GM12878 (cell line): ENCODE results near the gene TBC1D5. TPM values are rescaled to one million over a fixed set of nuclear protein-coding genes. Genes with fewer than 3 reads are reported as not detected.

Source experiments
- ATAC-seq: fragments of 200-7000 bp; cut with Tn5 transposase; 3 replicates; pipeline ENCODE4 v1.9.1; 2020; ENCODE audit warnings: mild to moderate bottlenecking, moderate library complexity
- BruUV-seq: library from RNA; stranded (reverse); fragments of 400-500 nt; replicated peaks from 2 replicates; lab custom pipeline; 2021; lab: Mats Ljungman, UMichigan
- CTCF ChIA-PET: fragments of 300-600 bp; sonication (Branson Sonifier 250); formaldehyde crosslinking; extraction: SDS; loops from one replicate; lab custom pipeline; 2021; ENCODE audit warnings: inconsistent platforms; lab: Yijun Ruan, JAX
- POLR2A ChIA-PET: fragments of 350-600 bp; formaldehyde crosslinking; extraction: SDS; loops from one replicate; lab custom pipeline; 2021; ENCODE audit warnings: inconsistent platforms; lab: Charles Lee
- RAD21 ChIA-PET: fragments of 300-600 bp; sonication (Branson Sonifier 250); formaldehyde crosslinking; loops from one replicate; lab custom pipeline; 2023; ENCODE audit warnings: antibody characterized with exemption; ENCODE audit not compliant: unreplicated experiment; lab: Charles Lee
- SMC1A ChIA-PET: fragments of 300-600 bp; sonication (Branson Sonifier 250); formaldehyde crosslinking; loops from one replicate; lab custom pipeline; 2023; ENCODE audit not compliant: unreplicated experiment, uncharacterized antibody; lab: Charles Lee
- DNase-seq: peaks from one replicate; pipeline ENCODE4 v3.0.0-alpha.2; 2011; ENCODE audit warnings: low read depth, low spot score
- FAIRE-seq: peaks from 3 replicates; lab custom pipeline; 2011; peaks lifted over from hg19 to GRCh38; lab: Jason Lieb, UNC
- H2AFZ ChIP-seq: 2 replicates; pipeline ENCODE4 v1.6.0; 2011; ENCODE audit warnings: low read depth, low read length, control low read depth; ENCODE audit not compliant: control insufficient read depth
- H3K27ac ChIP-seq: 2 replicates; pipeline ENCODE4 v1.5.1; 2011; ENCODE audit warnings: control low read depth; ENCODE audit not compliant: control insufficient read depth, insufficient read depth
- H3K27me3 ChIP-seq, 2 experiments: replicated peaks in 1 of 2; 2 replicates each; pipeline versions ENCODE4 v1.6.0 to v1.6.1; 2011; ENCODE audit warnings: low read length in 1 of 2; ENCODE audit not compliant: control insufficient read depth in 2 of 2, insufficient read depth in 2 of 2
- H3K36me3 ChIP-seq, 2 experiments: 2 replicates each; pipeline ENCODE4 v1.5.1; 2011; ENCODE audit warnings: low read length in 1 of 2; ENCODE audit not compliant: control insufficient read depth in 2 of 2, insufficient read depth in 2 of 2
- H3K4me1 ChIP-seq: 2 replicates; pipeline ENCODE4 v1.6.1; 2011; ENCODE audit warnings: mild to moderate bottlenecking, low read length, moderate library complexity, mixed read lengths; ENCODE audit not compliant: control insufficient read depth, insufficient read depth
- H3K4me2 ChIP-seq: 2 replicates; pipeline ENCODE4 v1.6.0; 2011; ENCODE audit warnings: control low read depth; ENCODE audit not compliant: control insufficient read depth, insufficient read depth
- H3K4me3 ChIP-seq: fragments of 200-600 bp; sonication (generic); 2 replicates; pipeline ENCODE4 v1.5.1; 2016
- H3K79me2 ChIP-seq: 2 replicates; pipeline ENCODE4 v1.6.0; 2011; ENCODE audit warnings: low read length; ENCODE audit not compliant: control insufficient read depth, insufficient read depth
- H3K9ac ChIP-seq: 2 replicates; pipeline ENCODE4 v1.8.0; 2011; ENCODE audit warnings: low read length, control low read depth, mixed read lengths; ENCODE audit not compliant: control insufficient read depth, insufficient read depth
- H3K9me3 ChIP-seq: replicated peaks from 3 replicates; pipeline ENCODE4 v1.5.1; 2011; ENCODE audit warnings: mild to moderate bottlenecking, low read length; ENCODE audit not compliant: control insufficient read depth, insufficient read depth
- H4K20me1 ChIP-seq: 2 replicates; pipeline ENCODE4 v1.6.0; 2011; ENCODE audit not compliant: control insufficient read depth, insufficient read depth
- BACH1 ChIP-seq: fragments of 450-650 bp; IDR thresholded peaks from 2 replicates; pipeline ENCODE4 v1.6.1; 2017; ENCODE audit warnings: mild to moderate bottlenecking, borderline replicate concordance
- BCL3 ChIP-seq: IDR thresholded peaks from 2 replicates; pipeline ENCODE4 v1.6.1; 2011; ENCODE audit warnings: borderline replicate concordance, low read depth, mild to moderate bottlenecking, moderate library complexity, low read length; ENCODE audit not compliant: insufficient read depth, poor library complexity, severe bottlenecking
- BHLHE40 ChIP-seq, 2 experiments: fragments of 450-650 bp in 1 of 2; IDR thresholded peaks; 2 replicates each; pipeline ENCODE4 v1.6.1; 2011 to 2017; ENCODE audit warnings: low read depth in 2 of 2, borderline replicate concordance in 1 of 2, improper control_type of control experiment in 1 of 2, low read length in 1 of 2, mild to moderate bottlenecking in 1 of 2
- BMI1 ChIP-seq: fragments of 450-650 bp; IDR thresholded peaks from 2 replicates; pipeline ENCODE4 v1.6.1; 2016; ENCODE audit warnings: mild to moderate bottlenecking, moderate library complexity, borderline replicate concordance
- BRCA1 ChIP-seq: IDR thresholded peaks from 2 replicates; pipeline ENCODE4 v1.6.1; 2011; ENCODE audit warnings: low read depth, low read length, improper control_type of control experiment
- CUX1 ChIP-seq: IDR thresholded peaks from 2 replicates; pipeline ENCODE4 v1.6.1; 2012; ENCODE audit warnings: improper control_type of control experiment, low read depth, low read length; ENCODE audit not compliant: insufficient replicate concordance
- EED ChIP-seq: sonication (generic); IDR thresholded peaks from 2 replicates; pipeline ENCODE4 v1.6.1; 2016; ENCODE audit warnings: antibody characterized with exemption, low read depth
- HDAC6 ChIP-seq: fragments of 200-600 bp; sonication (generic); IDR thresholded peaks from one replicate; pipeline ENCODE4 v1.8.0; 2017; ENCODE audit warnings: antibody characterized with exemption; ENCODE audit not compliant: unreplicated experiment
- HDGF ChIP-seq: fragments of 450-650 bp; IDR thresholded peaks from 2 replicates; pipeline ENCODE4 v1.6.1; 2016; ENCODE audit warnings: antibody characterized with exemption
- MEF2B ChIP-seq: fragments of 450-650 bp; IDR thresholded peaks from 2 replicates; pipeline ENCODE4 v1.6.1; 2018; ENCODE audit warnings: mild to moderate bottlenecking, moderate library complexity; ENCODE audit not compliant: partially characterized antibody, poor library complexity, severe bottlenecking
- MXI1 ChIP-seq: fragments of 150-350 bp; IDR thresholded peaks from 2 replicates; pipeline ENCODE4 v1.6.1; 2011; ENCODE audit warnings: low read depth, mild to moderate bottlenecking, inconsistent platforms, low read length, improper control_type of control experiment
- NBN ChIP-seq: fragments of 450-650 bp; IDR thresholded peaks from 2 replicates; pipeline ENCODE4 v1.6.1; 2016
- RELB ChIP-seq: fragments of 450-650 bp; IDR thresholded peaks from 2 replicates; pipeline ENCODE4 v1.6.1; 2017; ENCODE audit warnings: low read depth, mild to moderate bottlenecking, moderate library complexity
- SMAD1 ChIP-seq: fragments of 450-650 bp; IDR thresholded peaks from 2 replicates; pipeline ENCODE4 v1.6.1; 2018; ENCODE audit warnings: mild to moderate bottlenecking, low read depth; ENCODE audit not compliant: partially characterized antibody
- SREBF2 ChIP-seq: IDR thresholded peaks from 2 replicates; pipeline ENCODE4 v1.6.1; 2012; ENCODE audit warnings: mild to moderate bottlenecking, low read length
- TBL1XR1 ChIP-seq: IDR thresholded peaks from 2 replicates; pipeline ENCODE4 v1.6.1; 2012; ENCODE audit warnings: low read depth, low read length, improper control_type of control experiment
- WGBS: methylation state at CpG from one replicate; pipeline ENCODE4 v1.1.6; 2016; ENCODE audit warnings: low lambda C conversion rate; ENCODE audit not compliant: insufficient replicate concordance, insufficient coverage; ENCODE audit errors: missing lambda C conversion rate; 5-methylcytosine and 5-hydroxymethylcytosine counted together
- in situ Hi-C: fragments of 300-500 bp; cut with MboI; formaldehyde crosslinking; loops from 9 replicates; pipeline ENCODE4 v1.14.3; 2018; ENCODE audit warnings: mixed read lengths
- intact Hi-C: fragments of 100-400 bp; cut with micrococcal nuclease; formaldehyde crosslinking; loops from one replicate; pipeline ENCODE4 v1.14.2; 2022; ENCODE audit not compliant: unreplicated experiment
- polyA plus RNA-seq, 11 experiments: library from polyadenylated mRNA; depleted of rRNA in 4 of 11; unstranded in 6 of 11; stranded (reverse) in 5 of 11; fragments of >200 nt; fragmentation: Nextera tagmentation in 4 of 11; fragmentation: Illumina TruSeq in 1 of 11; extraction: Ambion mirVana in 4 of 11; extraction: Trizol in 1 of 11; gene quantifications; 1 replicate in 1 of 11; 2 replicates in 10 of 11; pipeline versions ENCODE4 v1.2.1 to v1.2.3, GENCODE V29; 2011 to 2016; ENCODE audit warnings: inconsistent platforms in 2 of 11, missing spikeins in 2 of 11, low read depth in 1 of 11
- total RNA-seq, 4 experiments: library from RNA; depleted of rRNA in 3 of 4; stranded (reverse); fragments of >200 nt in 3 of 4; fragmentation: Illumina TruSeq in 1 of 4; extraction: Trizol in 1 of 4; gene quantifications; 2 replicates each; pipeline versions ENCODE4 v1.2.1 to v1.2.3, GENCODE V29; 2013 to 2021

The TBC1D5 gene
- total and polyA plus RNA-seq, 10 of the 15 experiments (the other 5 are each of a cell fraction or from before 2014, with no cell fraction given), result 5.5 to 61.0 (median 43.8) TPM

GRCh38 chr3:17302774-17303173, 439.7 kb downstream of the TBC1D5 start (continued):
- TF ChIP-seq CUX1 (no peak), HDAC6 (no peak), MXI1 (no peak), BRCA1 (no peak)

- FAIRE-seq (no peak), DNase-seq (no peak), ATAC-seq (no peak)
- CTCF ChIA-PET, result interaction anchor here (1.1 kb wide), 1 partner anchor 540 kb away, joined by 3 read pairs; no protein-coding TSS in a partner anchor
- H4K20me1 ChIP-seq, result no peaks in the 10 kb centered on the region
- SMC1A ChIA-PET, result interaction anchor here (1.2 kb wide), 1 partner anchor 9 kb away, joined by 3 read pairs; no protein-coding TSS in a partner anchor
- H3K27me3 ChIP-seq, result no peaks in the 10 kb centered on the region
- no peaks in the 10 kb centered on the region for H3K4me1 ChIP-seq
- intact Hi-C loops, result no loop called here
- no peaks in the 10 kb centered on the region for H3K79me2 ChIP-seq
- no peak overlapping the region for H3K4me2 ChIP-seq
- no peak overlapping the region for H2AFZ ChIP-seq
- no peak overlapping the region for H3K27ac ChIP-seq
- RAD21 ChIA-PET, result no interaction called here
- 98% methylated on average over 2 of the region's 2 CpGs for WGBS
- POLR2A ChIA-PET, result no interaction called here
- H3K36me3 ChIP-seq, result no peaks in the 10 kb centered on the region; a peak in 1 of 4 replicates
- no peak overlapping the region for H3K4me3 ChIP-seq
- in situ Hi-C loops, result no loop called here
- no peaks in the 10 kb centered on the region for H3K9me3 ChIP-seq
- no peak overlapping the region for H3K9ac ChIP-seq
- BruUV-seq, result no TSS peak
- TF ChIP-seq BHLHE40 (IDR thresholded peaks at IDR 0.05; ENCODE audit: borderline replicate concordance in 1 of 2, low read depth in 2 of 2, low read length in 1 of 2), result no peak
- TF ChIP-seq EED, result no peak
- no peak for TF ChIP-seq BMI1
- no peak for TF ChIP-seq TBL1XR1
- TF ChIP-seq NBN, result no peak
- TF ChIP-seq RELB, result no peak
- TF ChIP-seq HDGF, result no peak
- no peak for TF ChIP-seq BACH1
- no peak for TF ChIP-seq MEF2B
- TF ChIP-seq BCL3, result no peak
- no peak for TF ChIP-seq SREBF2
- TF ChIP-seq HDAC6, result no peak
- no peak for TF ChIP-seq SMAD1
Observed at GRCh38 chr3:17302170-17302569, 440.3 kb downstream of the TBC1D5 start.
